ENCODE measurements around the gene LYPD6.

DNA sequence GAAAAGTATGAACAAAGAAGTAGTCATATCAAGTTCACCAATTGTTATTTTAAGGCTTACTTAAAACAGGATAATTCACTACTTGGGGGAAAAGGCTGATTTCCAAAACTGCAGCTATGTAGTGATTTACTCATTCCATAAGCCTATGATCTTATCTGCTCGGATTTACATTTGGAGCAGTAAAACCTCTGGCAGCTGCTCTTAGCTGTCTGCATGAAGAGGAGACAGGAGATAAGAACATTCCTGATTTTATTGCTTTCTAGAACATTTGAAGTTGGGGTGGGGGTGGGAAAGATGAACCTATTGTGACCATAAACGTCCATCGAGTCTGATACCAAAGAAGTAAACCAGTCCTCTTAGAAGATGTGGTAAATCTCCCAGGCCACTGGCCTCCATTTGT is 136.2 kb downstream of the LYPD6 start:
- TF ChIP-seq, protein P1, sequence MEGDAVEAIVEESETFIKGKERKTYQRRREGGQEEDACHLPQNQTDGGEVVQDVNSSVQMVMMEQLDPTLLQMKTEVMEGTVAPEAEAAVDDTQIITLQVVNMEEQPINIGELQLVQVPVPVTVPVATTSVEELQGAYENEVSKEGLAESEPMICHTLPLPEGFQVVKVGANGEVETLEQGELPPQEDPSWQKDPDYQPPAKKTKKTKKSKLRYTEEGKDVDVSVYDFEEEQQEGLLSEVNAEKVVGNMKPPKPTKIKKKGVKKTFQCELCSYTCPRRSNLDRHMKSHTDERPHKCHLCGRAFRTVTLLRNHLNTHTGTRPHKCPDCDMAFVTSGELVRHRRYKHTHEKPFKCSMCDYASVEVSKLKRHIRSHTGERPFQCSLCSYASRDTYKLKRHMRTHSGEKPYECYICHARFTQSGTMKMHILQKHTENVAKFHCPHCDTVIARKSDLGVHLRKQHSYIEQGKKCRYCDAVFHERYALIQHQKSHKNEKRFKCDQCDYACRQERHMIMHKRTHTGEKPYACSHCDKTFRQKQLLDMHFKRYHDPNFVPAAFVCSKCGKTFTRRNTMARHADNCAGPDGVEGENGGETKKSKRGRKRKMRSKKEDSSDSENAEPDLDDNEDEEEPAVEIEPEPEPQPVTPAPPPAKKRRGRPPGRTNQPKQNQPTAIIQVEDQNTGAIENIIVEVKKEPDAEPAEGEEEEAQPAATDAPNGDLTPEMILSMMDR (IDR thresholded peaks at IDR 0.05), result no peak
- no peak for TF ChIP-seq EZH2 (IDR thresholded peaks at IDR 0.05; ENCODE audit: borderline replicate concordance, insufficient read depth, low read depth, low read length, poor library complexity, severe bottlenecking)
